Fibroblast of lung (primary cell): ENCODE results near the gene GPX5. TPM values are rescaled to one million over a fixed set of nuclear protein-coding genes. Genes with fewer than 3 reads are reported as not detected.

Experiments
- DNase-seq, 2 donors: peaks; one replicate each; pipeline versions ENCODE4 v3.0.0 to v3.0.0-alpha.2; 2010; ENCODE audit warnings: low read depth in 2 of 2
- H2AFZ ChIP-seq: 2 replicates; pipeline ENCODE4 v1.5.1; 2012; ENCODE audit warnings: low read length, control low read depth, inconsistent platforms
- H3K27ac ChIP-seq: 2 replicates; pipeline ENCODE4 v1.5.1; 2011; ENCODE audit warnings: low read length, control low read depth; ENCODE audit not compliant: insufficient read depth
- H3K27me3 ChIP-seq: 2 replicates; pipeline ENCODE4 v1.5.1; 2011; ENCODE audit warnings: mild to moderate bottlenecking, low read length; ENCODE audit not compliant: control insufficient read depth, insufficient read depth
- H3K36me3 ChIP-seq: 2 replicates; pipeline ENCODE4 v1.5.1; 2011; ENCODE audit warnings: low read length; ENCODE audit not compliant: control insufficient read depth, insufficient read depth
- H3K4me1 ChIP-seq: 2 replicates; pipeline ENCODE4 v1.5.1; 2011; ENCODE audit warnings: low read length; ENCODE audit not compliant: control insufficient read depth, insufficient read depth; ENCODE audit errors: extremely low read depth
- H3K4me2 ChIP-seq: 2 replicates; pipeline ENCODE4 v1.5.1; 2011; ENCODE audit warnings: low read length, control low read depth; ENCODE audit not compliant: insufficient read depth; ENCODE audit errors: extremely low read depth
- H3K4me3 ChIP-seq, 4 experiments: fragments of 200-600 bp in 1 of 4; sonication (generic) in 1 of 4; replicated peaks in 1 of 4; 2 replicates each; pipeline ENCODE4 v1.5.1; 2011 to 2016; ENCODE audit warnings: low read length in 4 of 4, low read depth in 3 of 4, mild to moderate bottlenecking in 3 of 4, control low read depth in 2 of 4, inconsistent platforms in 1 of 4, mixed read lengths in 1 of 4; ENCODE audit not compliant: insufficient read depth in 1 of 4; ENCODE audit errors: control extremely low read depth in 1 of 4
- H3K79me2 ChIP-seq: 2 replicates; pipeline ENCODE4 v1.5.1; 2012; ENCODE audit warnings: mild to moderate bottlenecking, low read length, inconsistent platforms; ENCODE audit not compliant: control insufficient read depth, insufficient read depth
- H3K9ac ChIP-seq: 2 replicates; pipeline ENCODE4 v1.5.1; 2011; ENCODE audit warnings: mild to moderate bottlenecking, low read length, control low read depth; ENCODE audit not compliant: insufficient read depth
- H3K9me3 ChIP-seq: 2 replicates; pipeline ENCODE4 v1.5.1; 2012; ENCODE audit warnings: low read depth, low read length; ENCODE audit not compliant: control insufficient read depth, insufficient read depth
- H4K20me1 ChIP-seq: 2 replicates; pipeline ENCODE4 v1.5.1; 2011; ENCODE audit warnings: low read length; ENCODE audit not compliant: control insufficient read depth, insufficient read depth; ENCODE audit errors: extremely low read depth
- CTCF ChIP-seq, 2 donors: IDR thresholded peaks in 1 of 2; conservative IDR thresholded peaks in 1 of 2; 1 replicate in 1 of 2; 2 replicates in 1 of 2; pipeline ENCODE4 v1.5.1; 2011 to 2012; ENCODE audit warnings: low read length in 2 of 2, control low read depth in 1 of 2, inconsistent platforms in 1 of 2, low read depth in 1 of 2, mild to moderate bottlenecking in 1 of 2
- EZH2 ChIP-seq: IDR thresholded peaks from 2 replicates; pipeline ENCODE4 v1.5.1; 2012; ENCODE audit warnings: low read length, control low read depth, mild to moderate bottlenecking; ENCODE audit errors: missing control alignments
- polyA plus RNA-seq, 2 donors: library from polyadenylated mRNA; depleted of rRNA in 1 of 2; stranded (reverse) in 1 of 2; unstranded in 1 of 2; fragments of >200 nt; gene quantifications; 2 replicates each; pipeline ENCODE4 v1.2.1, GENCODE V29; 2011 to 2012; ENCODE audit warnings: missing spikeins in 1 of 2
- total RNA-seq: library from RNA; depleted of rRNA; stranded (reverse); fragments of >200 nt; gene quantifications from 2 replicates; pipeline ENCODE4 v1.2.1, GENCODE V29; 2014

The GPX5 gene
- total and polyA plus RNA-seq, 2 donors (not counting 1 experiment from before 2014, with no cell fraction given), result not detected

GRCh38 chr6:28534306-28534705, 8.6 kb downstream of the GPX5 start:
- Histone ChIP-seq H3K27ac (no peak overlapping the region), H3K27me3 (no peaks in the 10 kb centered on the region), H3K9ac (no peak overlapping the region), H3K4me2 (no peak overlapping the region), H4K20me1 (no peaks in the 10 kb centered on the region), H3K4me1 (no peaks in the 10 kb centered on the region), H3K4me3 (no peak overlapping the region), H3K9me3 (no peaks in the 10 kb centered on the region), H3K79me2 (no peaks in the 10 kb centered on the region), H3K36me3 (no peaks in the 10 kb centered on the region), H2AFZ (no peak overlapping the region)
- no peak for DNase-seq
- no peak for TF ChIP-seq EZH2
- no peak for TF ChIP-seq CTCF (conservative IDR thresholded peaks at IDR 0.05 in 1 of 2, IDR thresholded peaks at IDR 0.05 in 1 of 2; ENCODE audit: low read depth in 1 of 2, low read length in 2 of 2)

- H3K4me2 ChIP-seq, result no peak overlapping the region
Observed at GRCh38 chr6:28534875-28535274, 9.2 kb downstream of the GPX5 start.

GRCh38 chr6:28537065-28537464, 11.4 kb downstream of the GPX5 start:
- no peaks in the 10 kb centered on the region for H3K27me3 ChIP-seq
- no peaks in the 10 kb centered on the region for H3K79me2 ChIP-seq
- TF ChIP-seq EZH2 (no peak), CTCF (conservative IDR thresholded peaks at IDR 0.05 in 1 of 2, IDR thresholded peaks at IDR 0.05 in 1 of 2; ENCODE audit: low read depth in 1 of 2, low read length in 2 of 2) (no peak)
- H3K36me3 ChIP-seq, result no peaks in the 10 kb centered on the region
- H3K27ac ChIP-seq, result no peak overlapping the region
- DNase-seq, result peak; percentile 6 to 12
- H2AFZ ChIP-seq, result no peak overlapping the region
- no peaks in the 10 kb centered on the region for H3K9me3 ChIP-seq
- H4K20me1 ChIP-seq, result no peaks in the 10 kb centered on the region
- peak overlapping the region in 2 of 4 experiments; percentile 37 to 65 for H3K4me3 ChIP-seq
- no peak overlapping the region for H3K9ac ChIP-seq
- no peaks in the 10 kb centered on the region for H3K4me1 ChIP-seq
- peak overlapping the region; percentile 21 for H3K4me2 ChIP-seq

More at GRCh38 chr6:28534875-28535274, 9.2 kb downstream of the GPX5 start:
- no peaks in the 10 kb centered on the region for H3K4me1 ChIP-seq
- DNase-seq, result no peak
- no peaks in the 10 kb centered on the region for H3K79me2 ChIP-seq
- no peaks in the 10 kb centered on the region for H3K9me3 ChIP-seq
- no peak overlapping the region for H3K27ac ChIP-seq
- no peak overlapping the region for H3K4me3 ChIP-seq
- H2AFZ ChIP-seq, result no peak overlapping the region
- TF ChIP-seq EZH2 (no peak), CTCF (conservative IDR thresholded peaks at IDR 0.05 in 1 of 2, IDR thresholded peaks at IDR 0.05 in 1 of 2; ENCODE audit: low read depth in 1 of 2, low read length in 2 of 2) (no peak)
- no peaks in the 10 kb centered on the region for H3K27me3 ChIP-seq
- H4K20me1 ChIP-seq, result no peaks in the 10 kb centered on the region
- H3K36me3 ChIP-seq, result no peaks in the 10 kb centered on the region
- H3K9ac ChIP-seq, result no peak overlapping the region
